ENCODE measurements around the gene DSG2.

Gene DSG2

DNA sequence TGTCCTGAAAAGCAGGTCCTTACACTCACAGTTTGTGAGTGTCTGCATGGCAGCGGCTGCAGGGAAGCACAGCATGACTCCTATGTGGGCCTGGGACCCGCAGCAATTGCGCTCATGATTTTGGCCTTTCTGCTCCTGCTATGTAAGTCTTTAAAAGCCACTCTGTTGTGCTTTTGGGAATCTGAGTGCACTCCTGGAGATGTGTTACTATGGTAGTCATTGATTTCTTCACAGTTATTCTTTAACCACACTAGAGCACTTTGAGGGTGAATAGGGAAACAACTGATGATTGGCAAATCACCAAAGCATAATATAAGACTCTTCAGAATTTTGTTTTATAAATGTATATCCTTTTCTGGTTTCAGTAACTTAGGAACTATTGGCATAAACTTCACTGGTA, 40.9 kb downstream of the DSG2 start:
- no peak for DNase-seq (ENCODE audit: low read depth)
- TF ChIP-seq MYC (IDR thresholded peaks at IDR 0.05; ENCODE audit: low read depth, low read length): no peak
- TF ChIP-seq CTCF (IDR thresholded peaks at IDR 0.05; ENCODE audit: low read depth, low read length): no peak
- TF ChIP-seq POLR2A (IDR thresholded peaks at IDR 0.05; ENCODE audit: extremely low read depth, insufficient read length): no peak
- TF ChIP-seq MAX (IDR thresholded peaks at IDR 0.05; ENCODE audit: low read depth, low read length): no peak
- no peak overlapping the region for H3K4me3 ChIP-seq (ENCODE audit: low read depth, low read length)

GRCh38 chr18:31546476-31546875, 48.5 kb downstream of the DSG2 start:
- no peak overlapping the region for H3K4me3 ChIP-seq (ENCODE audit: low read depth, low read length)
- DNase-seq (ENCODE audit: low read depth): no peak
- TF ChIP-seq MYC (IDR thresholded peaks at IDR 0.05; ENCODE audit: low read depth, low read length): no peak
- no peak for TF ChIP-seq POLR2A (IDR thresholded peaks at IDR 0.05; ENCODE audit: extremely low read depth, insufficient read length)
- TF ChIP-seq CTCF (IDR thresholded peaks at IDR 0.05; ENCODE audit: low read depth, low read length): no peak
- TF ChIP-seq MAX (IDR thresholded peaks at IDR 0.05; ENCODE audit: low read depth, low read length): no peak

GRCh38 chr18:31548853-31549252, 50.9 kb downstream of the DSG2 start:
- H3K4me3 ChIP-seq (ENCODE audit: low read depth, low read length): no peak overlapping the region
- no peak for TF ChIP-seq CTCF (IDR thresholded peaks at IDR 0.05; ENCODE audit: low read depth, low read length)
- no peak for TF ChIP-seq MAX (IDR thresholded peaks at IDR 0.05; ENCODE audit: low read depth, low read length)
- TF ChIP-seq POLR2A (IDR thresholded peaks at IDR 0.05; ENCODE audit: extremely low read depth, insufficient read length): no peak
- no peak for TF ChIP-seq MYC (IDR thresholded peaks at IDR 0.05; ENCODE audit: low read depth, low read length)
- DNase-seq (ENCODE audit: low read depth): no peak

DNA sequence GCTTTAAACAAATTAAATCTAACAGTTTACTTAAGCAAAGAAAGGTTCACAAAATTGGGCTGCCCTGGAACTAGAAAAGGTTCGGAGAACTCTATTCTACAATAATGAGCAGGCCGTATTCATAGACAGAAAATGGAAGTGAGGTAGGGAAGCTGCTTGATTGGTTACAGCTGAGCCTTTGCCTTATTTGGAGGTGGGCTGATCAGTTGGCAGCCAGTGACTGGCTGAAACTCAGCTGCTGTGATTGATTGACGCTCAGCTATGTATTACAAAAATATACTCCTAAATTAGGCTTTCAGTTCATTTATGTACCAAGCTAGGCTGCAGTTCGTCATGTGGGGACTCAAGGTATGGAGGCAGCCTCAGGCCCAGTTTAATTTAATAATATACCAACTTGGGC, 51.4 kb downstream of the DSG2 start:
- DNase-seq (ENCODE audit: low read depth): no peak
- no peak for TF ChIP-seq MAX (IDR thresholded peaks at IDR 0.05; ENCODE audit: low read depth, low read length)
- TF ChIP-seq CTCF (IDR thresholded peaks at IDR 0.05; ENCODE audit: low read depth, low read length): no peak
- no peak for TF ChIP-seq MYC (IDR thresholded peaks at IDR 0.05; ENCODE audit: low read depth, low read length)
- no peak for TF ChIP-seq POLR2A (IDR thresholded peaks at IDR 0.05; ENCODE audit: extremely low read depth, insufficient read length)
- H3K4me3 ChIP-seq (ENCODE audit: low read depth, low read length): no peak overlapping the region

DNA sequence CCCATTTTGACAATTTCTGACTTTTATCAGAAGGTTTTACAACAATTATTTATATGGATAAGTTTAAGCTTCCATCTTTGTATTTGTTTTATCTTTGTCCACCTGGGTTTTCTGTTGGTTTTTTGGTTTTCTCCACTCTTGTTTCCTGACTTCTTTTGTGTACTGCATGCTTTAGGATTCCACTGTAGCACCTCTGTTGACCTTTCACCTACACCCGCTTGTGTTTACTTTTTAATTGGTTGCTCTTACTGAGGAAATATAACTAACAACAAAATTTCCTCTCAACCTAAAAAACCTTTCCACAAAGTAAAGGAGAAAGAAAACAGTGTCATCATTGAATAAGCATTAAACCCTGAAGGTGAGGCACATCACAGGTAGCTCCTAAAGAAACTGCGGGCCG, 53.9 kb downstream of the DSG2 start:
- H3K4me3 ChIP-seq (ENCODE audit: low read depth, low read length): no peak overlapping the region
- DNase-seq (ENCODE audit: low read depth): no peak
- TF ChIP-seq CTCF (IDR thresholded peaks at IDR 0.05; ENCODE audit: low read depth, low read length) (no peak), MAX (IDR thresholded peaks at IDR 0.05; ENCODE audit: low read depth, low read length) (no peak), MYC (IDR thresholded peaks at IDR 0.05; ENCODE audit: low read depth, low read length) (no peak), POLR2A (IDR thresholded peaks at IDR 0.05; ENCODE audit: extremely low read depth, insufficient read length) (no peak)

- peak; percentile 11 for DNase-seq (ENCODE audit: low read depth)
- no peak for TF ChIP-seq POLR2A (IDR thresholded peaks at IDR 0.05; ENCODE audit: extremely low read depth, insufficient read length)
- TF ChIP-seq MYC (IDR thresholded peaks at IDR 0.05; ENCODE audit: low read depth, low read length): no peak
- peak; percentile 1 for TF ChIP-seq CTCF (IDR thresholded peaks at IDR 0.05; ENCODE audit: low read depth, low read length)
- TF ChIP-seq MAX (IDR thresholded peaks at IDR 0.05; ENCODE audit: low read depth, low read length): no peak
- H3K4me3 ChIP-seq (ENCODE audit: low read depth, low read length): no peak overlapping the region
Observed at GRCh38 chr18:31553800-31554199, 55.8 kb downstream of the DSG2 start.

Data from NB4 (cell line).